GM18526 (cell line): Measurements from ENCODE around the gene TACO1.

ENCODE experiments used
- POLR2A ChIP-seq: IDR thresholded peaks from 3 replicates; pipeline ENCODE4 v1.6.1; 2011; ENCODE audit not compliant: insufficient read length; ENCODE audit errors: extremely low read depth

TACO1 gene

GRCh38 chr17:63600569-63601438 lies at the start of gene TACO1:
TSS of gene TACO1 (plus strand) at chr17:63600895. CDS start at chr17:63601084, 189 bp downstream.
- TF ChIP-seq POLR2A, result peak; percentile 71

- TF ChIP-seq POLR2A, result no peak
These were observed 48.5 kb upstream of the TACO1 start for GRCh38 chr17:63552211-63552610.

DNA sequence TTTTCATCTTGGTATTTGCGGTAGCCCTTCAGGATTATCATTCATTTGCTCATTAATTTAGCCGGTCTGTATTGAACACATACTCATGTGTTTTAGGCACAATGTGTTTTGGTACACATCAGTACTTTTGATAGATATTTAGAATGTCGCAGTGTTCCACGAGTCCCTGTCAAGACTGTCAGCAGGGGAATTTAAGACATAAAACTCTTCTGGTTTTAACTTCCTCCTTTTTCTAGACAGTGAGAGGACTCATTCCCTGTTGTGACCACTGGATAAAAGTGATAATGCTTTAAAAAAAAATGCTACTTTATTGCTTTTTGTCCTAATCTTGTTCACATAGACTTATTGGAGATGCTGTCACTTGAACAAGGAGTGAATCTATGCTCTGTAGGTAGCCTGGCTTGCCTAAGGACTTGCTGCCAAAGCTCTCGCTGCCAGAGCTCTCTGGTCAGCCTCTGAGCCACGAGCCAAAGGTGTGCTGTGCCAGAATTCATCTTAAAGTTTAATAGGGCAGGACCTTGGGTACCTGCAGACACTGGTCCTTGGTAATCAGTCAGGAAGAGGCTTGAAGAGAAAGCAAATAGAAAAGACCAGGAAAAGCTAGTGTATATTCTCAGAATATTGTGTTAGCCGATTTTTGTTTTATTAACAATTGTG lies 45.1 kb upstream of the TACO1 start:
- no peak for TF ChIP-seq POLR2A

DNA sequence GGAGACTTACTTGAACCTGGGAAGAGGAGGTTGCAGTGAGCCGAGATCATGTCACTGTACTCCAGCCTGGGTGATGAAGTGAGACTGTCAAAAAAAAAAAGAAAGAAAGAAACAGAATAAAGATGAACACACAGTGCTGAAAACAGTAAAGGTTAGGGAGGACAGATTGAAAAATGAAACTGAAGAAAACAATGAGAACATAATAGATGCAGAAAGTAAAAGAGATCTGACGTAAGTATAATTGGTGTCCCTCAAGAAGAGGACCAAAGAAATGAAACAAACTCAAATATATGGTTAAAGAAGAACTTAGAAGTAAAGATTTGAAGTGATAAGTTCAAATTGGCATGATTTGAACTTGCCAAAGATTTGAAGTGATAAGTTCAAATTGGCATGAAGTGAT lies 43.3 kb upstream of the TACO1 start:
- no peak for TF ChIP-seq POLR2A

- no peak for TF ChIP-seq POLR2A
These were observed 42.3 kb upstream of the TACO1 start for GRCh38 chr17:63558441-63558840.

DNA sequence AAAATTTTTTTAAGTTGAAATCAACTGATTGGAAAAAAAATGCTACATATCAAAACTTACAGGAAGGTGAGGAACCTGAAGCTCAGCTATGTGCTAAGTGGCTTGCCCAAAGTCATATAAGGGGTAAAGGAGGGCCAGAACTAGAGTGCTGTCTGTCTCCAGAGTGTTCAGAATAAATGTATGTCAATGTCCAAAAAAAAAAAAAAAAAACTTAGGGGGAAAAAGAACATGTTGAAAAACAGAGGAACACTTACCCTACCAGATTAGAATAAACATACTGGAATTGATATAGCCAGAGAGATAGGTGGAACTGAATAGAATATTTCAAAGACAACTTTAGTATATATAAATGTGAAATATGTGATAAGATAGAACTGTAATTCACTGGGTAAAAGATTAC lies 38.9 kb upstream of the TACO1 start:
- no peak for TF ChIP-seq POLR2A

DNA sequence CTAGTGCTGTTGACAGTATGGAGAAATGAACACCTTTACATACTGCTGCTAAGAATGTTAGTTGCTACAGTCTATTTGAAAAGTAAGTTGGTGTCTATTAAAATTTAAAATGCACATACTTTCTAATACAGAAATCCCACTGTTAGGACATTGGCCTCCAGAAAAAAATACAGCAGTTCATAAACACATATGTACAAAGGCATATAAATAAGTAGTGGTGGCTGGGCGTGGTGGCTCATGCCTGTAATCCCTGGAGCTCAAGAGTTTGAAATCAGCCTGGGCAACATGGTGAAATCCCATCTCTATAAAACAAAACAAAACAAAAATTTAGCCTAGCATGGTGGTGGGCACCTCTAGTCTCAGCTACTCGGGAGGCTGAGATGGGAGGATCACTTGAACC lies 37.4 kb upstream of the TACO1 start:
- no peak for TF ChIP-seq POLR2A

DNA sequence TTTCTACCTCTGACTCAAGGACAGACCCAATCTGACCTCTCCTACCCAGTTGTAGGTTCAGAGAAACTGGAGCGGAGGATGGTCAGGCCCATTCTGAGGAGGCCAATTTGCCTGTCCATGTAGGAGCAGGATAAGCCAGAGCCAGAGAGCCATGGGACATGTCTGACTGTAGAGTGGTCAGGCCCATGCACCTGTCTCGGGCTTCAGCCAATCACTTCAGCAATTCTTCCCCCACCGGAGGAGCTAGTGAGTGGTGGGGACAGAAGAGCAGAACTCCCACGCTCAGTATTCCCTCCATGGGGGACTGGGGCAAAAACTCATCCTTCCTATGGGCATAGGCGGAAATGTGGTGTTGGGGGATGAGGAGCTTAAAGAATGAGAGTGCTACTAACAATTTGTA lies 36.1 kb upstream of the TACO1 start:
- TF ChIP-seq POLR2A, result no peak

- no peak for TF ChIP-seq POLR2A
These were observed 33.5 kb upstream of the TACO1 start for GRCh38 chr17:63567229-63567628.

GRCh38 chr17:63568563-63568962 lies 32.1 kb upstream of the TACO1 start:
- TF ChIP-seq POLR2A, result no peak

GRCh38 chr17:63571632-63572310 lies 28.9 kb upstream of the TACO1 start:
- TF ChIP-seq POLR2A, result no peak

- no peak for TF ChIP-seq POLR2A
These were observed 27.1 kb upstream of the TACO1 start for GRCh38 chr17:63573634-63574033.

- TF ChIP-seq POLR2A, result no peak
These were observed 22.5 kb upstream of the TACO1 start for GRCh38 chr17:63578027-63578768.

- TF ChIP-seq POLR2A, result no peak
These were observed 22.0 kb upstream of the TACO1 start for GRCh38 chr17:63578769-63579111.

DNA sequence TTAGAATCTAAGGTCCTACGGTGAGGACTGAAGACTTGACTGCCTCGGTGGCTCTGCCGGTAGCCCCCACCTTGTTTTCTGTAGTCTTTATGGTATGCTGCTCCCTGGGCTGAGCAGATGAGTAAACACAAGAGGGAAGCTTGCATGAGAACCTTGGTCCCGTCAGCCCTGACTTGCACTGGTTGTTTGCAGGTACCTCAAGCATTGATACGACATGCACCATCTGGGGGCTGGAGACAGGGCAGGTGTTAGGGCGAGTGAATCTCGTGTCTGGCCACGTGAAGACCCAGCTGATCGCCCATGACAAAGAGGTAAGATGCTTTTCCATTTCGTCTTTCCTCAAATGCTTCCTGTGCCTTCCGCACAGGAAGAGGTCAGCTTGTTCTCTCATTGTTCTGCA lies 21.1 kb upstream of the TACO1 start:
- no peak for TF ChIP-seq POLR2A
